Stimulated activated memory B cell treated with anti-CD40 and anti-IgM and Interleukin-4, amounts not matched to agents 10 μg/mL and 1 μg/mL and 100 μg/mL, for 72 hours (primary cell): ENCODE data around the gene ACTN4.
A peak's percentile ranks its signal among the peaks of the same experiment; 100 is the strongest.

ENCODE experiments used
- ATAC-seq: fragments of 150-1000 bp; cut with Tn5 transposase; 2 replicates; pipeline ENCODE4 v1.10.0; 2021
- H3K27ac Mint-ChIP-seq: one replicate; pipeline ENCODE4 v1.8.0; 2022; ENCODE audit warnings: mild to moderate bottlenecking, mixed read lengths
- H3K27me3 Mint-ChIP-seq: one replicate; pipeline ENCODE4 v1.8.0; 2022; ENCODE audit warnings: mixed read lengths
- H3K36me3 Mint-ChIP-seq: one replicate; pipeline ENCODE4 v1.8.0; 2022; ENCODE audit warnings: mixed read lengths
- H3K4me1 Mint-ChIP-seq: one replicate; pipeline ENCODE4 v1.8.0; 2022; ENCODE audit warnings: mixed read lengths
- H3K4me3 Mint-ChIP-seq: one replicate; pipeline ENCODE4 v1.8.0; 2022; ENCODE audit warnings: mild to moderate bottlenecking, moderate library complexity, mixed read lengths
- H3K9me3 Mint-ChIP-seq: one replicate; pipeline ENCODE4 v1.8.0; 2022; ENCODE audit warnings: mixed read lengths

ACTN4 gene

DNA sequence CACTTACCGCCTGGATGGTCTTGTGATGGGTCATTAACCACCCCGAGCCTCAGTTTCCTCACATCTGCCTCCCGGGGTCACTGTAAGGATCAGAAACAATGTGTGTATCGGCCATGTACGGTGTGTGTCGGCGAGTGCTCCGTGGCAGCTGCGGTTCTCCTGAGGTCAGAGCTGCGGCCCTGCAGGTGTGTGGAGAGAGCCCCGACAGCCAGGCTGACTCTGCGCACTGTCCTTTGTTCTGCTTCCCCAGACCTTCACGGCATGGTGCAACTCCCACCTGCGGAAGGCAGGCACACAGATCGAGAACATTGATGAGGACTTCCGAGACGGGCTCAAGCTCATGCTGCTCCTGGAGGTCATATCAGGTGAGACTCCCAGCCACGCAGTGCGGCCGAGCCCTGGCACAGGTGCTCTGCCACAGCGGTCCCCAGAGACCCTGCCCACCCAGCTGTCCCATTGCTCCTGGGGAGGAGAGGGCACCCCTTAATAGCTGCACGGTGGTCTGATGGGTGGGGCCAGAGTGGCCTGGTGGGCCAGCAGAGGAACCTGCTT, 53.0 kb downstream of the ACTN4 start:
- peaks cover 19% of the 10 kb centered on the region for H3K36me3 Mint-ChIP-seq
- H3K4me3 Mint-ChIP-seq, result no peak overlapping the region
- H3K4me1 Mint-ChIP-seq, result peaks cover 47% of the 10 kb centered on the region
- ATAC-seq, result no peak
- H3K9me3 Mint-ChIP-seq, result no peaks in the 10 kb centered on the region
- H3K27ac Mint-ChIP-seq, result peak overlapping the region; percentile 44
- no peaks in the 10 kb centered on the region for H3K27me3 Mint-ChIP-seq

DNA sequence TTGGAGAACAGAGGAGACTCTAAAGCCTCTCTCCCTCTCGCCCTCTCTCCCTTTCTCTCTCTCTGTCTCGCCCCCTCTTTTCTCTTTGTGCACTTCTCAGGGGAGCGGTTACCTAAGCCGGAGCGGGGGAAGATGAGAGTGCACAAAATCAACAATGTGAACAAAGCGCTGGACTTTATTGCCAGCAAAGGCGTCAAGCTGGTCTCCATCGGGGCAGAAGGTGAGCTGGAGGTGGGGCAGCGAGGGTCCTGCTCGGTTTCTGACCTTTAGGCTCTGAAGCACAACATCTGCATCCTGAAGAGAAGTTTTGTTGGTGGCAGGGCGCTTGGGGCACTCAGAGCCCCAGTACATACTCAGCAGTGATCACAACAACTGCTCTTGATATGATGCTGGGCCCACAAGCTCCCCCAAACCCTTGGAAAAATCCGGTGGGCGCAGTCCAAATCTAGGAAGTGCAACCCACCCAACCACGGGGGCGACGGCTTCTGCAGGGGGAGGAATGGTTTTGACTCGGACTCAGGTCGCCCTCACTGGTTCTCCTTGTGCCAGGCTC, 53.5 kb downstream of the ACTN4 start:
- Mint-ChIP-seq H3K27ac (no peak overlapping the region), H3K4me3 (no peak overlapping the region), H3K36me3 (peaks cover 23% of the 10 kb centered on the region), H3K9me3 (no peaks in the 10 kb centered on the region), H3K27me3 (no peaks in the 10 kb centered on the region), H3K4me1 (peaks cover 42% of the 10 kb centered on the region)
- no peak for ATAC-seq

DNA sequence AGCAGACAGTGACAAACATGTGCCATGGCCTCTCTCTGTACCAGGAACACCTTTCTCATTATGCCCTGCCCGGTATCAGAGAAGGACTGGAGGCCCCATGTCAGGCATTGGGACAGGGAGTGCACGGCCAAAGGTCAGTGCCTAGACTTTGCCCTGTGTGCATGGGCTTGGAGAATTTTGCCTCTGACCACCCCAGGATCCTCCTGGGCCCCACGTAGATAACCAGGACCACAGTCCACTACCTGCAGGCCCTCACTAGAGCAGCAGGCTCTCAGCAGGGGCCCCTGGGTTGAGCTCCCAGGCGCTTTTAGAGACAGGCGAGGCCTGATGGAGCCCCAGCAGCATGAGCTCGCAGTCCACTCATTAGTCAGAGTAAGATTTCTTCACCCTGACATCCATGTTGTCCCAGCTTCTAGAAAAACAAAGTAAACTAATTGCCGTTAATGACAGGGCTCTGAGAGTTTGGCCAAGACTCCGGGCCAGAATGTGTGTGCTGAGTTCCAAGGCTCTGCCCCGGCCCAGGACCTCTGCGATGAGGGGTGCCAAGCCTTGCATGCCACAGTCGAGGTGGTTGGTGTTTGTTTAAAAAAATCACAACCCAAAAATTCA, 54.1 kb downstream of the ACTN4 start:
- H3K9me3 Mint-ChIP-seq, result no peaks in the 10 kb centered on the region
- H3K4me3 Mint-ChIP-seq, result no peak overlapping the region
- H3K4me1 Mint-ChIP-seq, result peaks cover 36% of the 10 kb centered on the region
- peaks cover 28% of the 10 kb centered on the region for H3K36me3 Mint-ChIP-seq
- H3K27me3 Mint-ChIP-seq, result no peaks in the 10 kb centered on the region
- ATAC-seq, result no peak
- H3K27ac Mint-ChIP-seq, result no peak overlapping the region

DNA sequence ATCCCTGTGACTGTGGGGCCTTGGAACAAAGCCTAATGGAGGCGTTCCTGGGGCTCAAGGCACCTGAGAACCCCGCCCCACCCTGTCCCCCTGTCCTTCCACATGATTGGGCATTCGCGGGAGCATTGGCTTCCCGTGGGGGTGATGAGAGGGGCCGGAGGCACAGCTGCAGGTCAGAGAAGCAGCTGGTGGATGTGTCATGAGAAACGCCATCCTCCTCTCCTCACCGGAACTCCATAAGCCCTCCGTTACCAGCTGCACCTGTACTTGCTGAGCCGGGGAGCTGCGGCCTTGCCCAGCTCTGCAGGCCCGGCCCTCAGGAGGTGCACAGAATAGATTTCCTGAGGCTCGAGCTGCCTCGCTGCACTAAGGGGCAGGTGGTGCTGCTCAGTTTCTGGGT, 54.8 kb downstream of the ACTN4 start:
- no peak overlapping the region for H3K27ac Mint-ChIP-seq
- no peaks in the 10 kb centered on the region for H3K27me3 Mint-ChIP-seq
- H3K36me3 Mint-ChIP-seq, result peaks cover 35% of the 10 kb centered on the region
- H3K4me1 Mint-ChIP-seq, result peaks cover 30% of the 10 kb centered on the region
- ATAC-seq, result no peak
- H3K4me3 Mint-ChIP-seq, result no peak overlapping the region
- H3K9me3 Mint-ChIP-seq, result no peaks in the 10 kb centered on the region

DNA sequence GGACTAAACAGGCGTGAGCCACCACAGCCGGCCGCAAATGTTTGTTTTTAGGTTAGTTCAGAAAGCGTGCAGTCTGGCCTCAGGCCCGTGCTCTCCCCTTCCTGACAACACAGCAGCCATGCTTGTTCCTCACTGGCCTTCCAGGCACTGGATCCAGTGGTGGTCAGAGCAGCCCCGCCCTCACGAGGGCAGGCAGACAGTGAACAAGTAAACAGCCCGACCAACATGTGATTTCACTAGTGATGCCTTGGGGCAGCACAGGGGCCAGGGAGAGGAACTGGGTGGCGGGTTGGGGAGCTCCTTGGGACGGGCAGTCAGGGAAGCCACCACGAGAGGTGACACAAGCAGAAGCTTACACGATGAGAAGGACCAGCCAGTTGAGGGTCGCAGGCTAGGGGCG, 56.1 kb downstream of the ACTN4 start:
- peak overlapping the region; percentile 22 for H3K27ac Mint-ChIP-seq
- no peaks in the 10 kb centered on the region for H3K9me3 Mint-ChIP-seq
- H3K36me3 Mint-ChIP-seq, result peaks cover 43% of the 10 kb centered on the region
- H3K4me1 Mint-ChIP-seq, result peaks cover 19% of the 10 kb centered on the region
- no peak for ATAC-seq
- H3K4me3 Mint-ChIP-seq, result no peak overlapping the region
- no peaks in the 10 kb centered on the region for H3K27me3 Mint-ChIP-seq

DNA sequence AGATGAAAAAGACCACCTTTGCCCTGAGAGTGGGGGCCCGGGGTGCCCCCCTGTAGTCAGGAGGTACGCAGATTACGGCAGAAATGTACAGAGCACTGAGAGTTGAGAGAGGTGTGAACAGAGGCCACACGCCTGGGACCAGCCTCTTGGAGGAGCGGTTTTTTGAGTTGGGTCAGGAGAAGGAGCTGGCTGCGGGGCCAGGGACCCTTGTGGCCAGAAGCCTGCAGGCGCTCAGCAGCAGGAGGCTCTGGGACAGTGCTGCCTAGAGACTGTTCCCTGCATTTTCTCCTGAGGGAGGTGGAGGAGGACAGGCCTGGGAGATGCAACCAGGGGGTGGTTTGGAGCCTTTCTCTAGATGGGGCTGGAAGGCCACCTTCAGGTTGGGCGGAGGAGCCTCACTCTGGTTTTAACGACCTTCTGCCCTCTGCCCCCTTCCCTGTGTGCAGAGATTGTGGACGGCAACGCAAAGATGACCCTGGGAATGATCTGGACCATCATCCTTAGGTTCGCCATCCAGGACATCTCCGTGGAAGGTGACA, 57.1 kb downstream of the ACTN4 start:
- Mint-ChIP-seq H3K36me3 (peaks cover 45% of the 10 kb centered on the region), H3K27me3 (no peaks in the 10 kb centered on the region), H3K9me3 (no peaks in the 10 kb centered on the region), H3K4me1 (peaks cover 9% of the 10 kb centered on the region), H3K27ac (peak overlapping the region; percentile 22), H3K4me3 (no peak overlapping the region)
- no peak for ATAC-seq

DNA sequence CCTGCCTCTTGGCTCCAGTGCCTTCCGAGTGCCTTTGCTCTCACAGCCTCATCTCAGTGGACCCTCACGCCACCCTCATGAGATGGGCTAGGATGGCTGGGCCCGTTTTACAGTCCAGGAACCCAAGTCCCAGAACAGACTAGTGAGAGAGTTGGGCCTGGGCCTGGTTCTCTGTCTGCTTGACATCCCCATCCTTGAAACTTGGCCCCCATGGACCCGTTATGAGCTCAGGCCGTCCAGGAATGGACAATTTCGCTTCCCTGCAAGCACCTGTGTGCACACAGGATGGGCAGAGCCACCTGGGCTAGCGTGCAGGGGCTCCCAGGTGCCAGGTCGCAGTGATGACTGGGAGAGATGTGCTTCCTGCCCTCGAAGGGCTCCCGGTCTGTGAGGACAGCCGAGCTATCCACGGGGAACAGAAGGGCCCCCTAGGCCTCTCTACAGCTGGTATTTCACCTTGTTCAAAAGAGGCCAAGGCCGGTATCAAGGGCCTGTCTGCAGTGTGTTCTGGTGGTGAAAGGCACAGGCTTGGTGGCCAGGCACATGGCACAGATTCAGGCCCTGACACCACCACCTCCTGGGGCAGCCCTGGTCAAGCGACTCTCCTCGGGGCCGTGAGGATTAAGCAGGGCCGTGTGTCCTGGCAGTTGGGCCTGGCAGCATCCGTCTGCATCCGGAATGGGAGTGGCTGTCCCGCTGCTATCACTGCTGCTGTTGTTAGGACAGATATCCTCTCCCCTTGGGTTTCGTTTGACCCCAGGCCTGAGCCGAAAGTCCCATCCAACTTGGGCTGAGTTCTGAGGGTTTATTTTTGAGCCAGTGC, 58.0 kb downstream of the ACTN4 start:
- no peaks in the 10 kb centered on the region for H3K9me3 Mint-ChIP-seq

DNA sequence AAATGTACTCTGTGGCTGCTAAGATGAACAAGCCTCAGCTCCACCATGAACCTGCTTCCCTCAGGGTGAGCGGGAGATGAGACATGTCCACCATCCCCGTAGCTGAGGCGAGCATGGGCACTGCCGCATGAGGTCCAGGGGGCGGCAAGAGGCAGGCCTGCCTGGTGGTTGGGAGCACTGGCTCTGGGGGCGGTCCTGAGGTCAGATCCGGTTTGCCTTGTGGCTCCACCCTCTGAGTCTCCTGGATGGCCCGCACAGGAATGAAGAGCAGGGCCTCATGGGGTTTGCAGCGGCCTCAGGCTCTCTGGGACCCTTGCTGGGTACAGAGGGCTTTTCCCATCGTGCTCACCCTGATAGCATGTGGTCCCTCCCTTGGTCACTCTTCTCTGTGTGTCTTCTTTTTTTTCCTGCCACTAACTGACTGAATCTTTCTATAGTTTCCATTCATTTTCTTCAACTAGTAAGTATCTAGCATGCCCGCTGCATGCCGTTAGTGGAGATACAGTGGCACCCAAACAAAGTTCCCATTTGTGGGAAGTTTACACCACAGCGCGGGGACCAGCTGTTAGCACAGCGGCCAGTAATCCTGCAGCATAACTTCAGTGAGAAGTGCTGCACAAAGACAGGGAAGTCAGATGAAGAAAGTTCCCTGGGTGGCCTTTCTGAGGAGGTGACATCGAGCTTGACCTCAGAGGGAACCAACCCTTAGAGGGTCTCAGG, 59.5 kb downstream of the ACTN4 start:
- no peak overlapping the region for H3K4me3 Mint-ChIP-seq
- no peaks in the 10 kb centered on the region for H3K9me3 Mint-ChIP-seq
- ATAC-seq, result no peak
- peaks cover 58% of the 10 kb centered on the region for H3K36me3 Mint-ChIP-seq
- peaks cover 6% of the 10 kb centered on the region for H3K4me1 Mint-ChIP-seq
- H3K27ac Mint-ChIP-seq, result no peak overlapping the region
- H3K27me3 Mint-ChIP-seq, result no peaks in the 10 kb centered on the region

More for the DNA sequence above, 58.0 kb downstream of the ACTN4 start:
- Mint-ChIP-seq H3K27ac (no peak overlapping the region), H3K4me1 (peaks cover 6% of the 10 kb centered on the region), H3K4me3 (no peak overlapping the region), H3K36me3 (peaks cover 49% of the 10 kb centered on the region), H3K27me3 (no peaks in the 10 kb centered on the region)
- ATAC-seq, result no peak

DNA sequence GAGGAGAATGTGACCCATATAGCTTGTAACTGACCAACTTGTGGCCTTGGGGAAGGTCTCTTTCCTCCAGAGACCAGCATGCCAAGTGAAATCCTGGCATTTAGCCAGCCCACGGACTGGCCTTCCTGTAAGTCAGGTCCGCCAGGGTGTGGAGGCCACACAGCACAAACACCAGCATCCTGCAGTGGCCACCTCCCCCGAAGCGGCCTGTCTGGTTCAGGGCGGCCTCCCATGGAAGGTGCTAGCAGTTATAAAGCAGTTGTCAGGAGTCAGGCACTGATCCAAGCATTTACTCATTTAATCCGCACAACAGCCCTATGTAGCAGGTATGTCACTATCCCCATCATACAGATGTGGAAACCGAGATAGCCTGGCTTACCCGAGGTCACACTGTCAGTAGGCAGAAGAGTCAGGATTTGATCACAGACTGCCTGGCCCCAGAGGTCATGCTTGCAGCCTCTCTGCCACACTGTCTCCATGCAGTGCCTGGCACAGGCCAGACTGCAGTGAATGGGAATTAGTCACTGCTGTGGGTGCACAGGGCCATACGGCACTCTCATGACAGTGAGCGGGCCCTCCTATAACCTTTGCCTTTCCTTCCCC, 60.2 kb downstream of the ACTN4 start:
- no peaks in the 10 kb centered on the region for H3K9me3 Mint-ChIP-seq
- ATAC-seq, result no peak
- peak overlapping the region; percentile 69 for H3K27ac Mint-ChIP-seq
- peaks cover 6% of the 10 kb centered on the region for H3K4me1 Mint-ChIP-seq
- peaks cover 59% of the 10 kb centered on the region for H3K36me3 Mint-ChIP-seq
- H3K27me3 Mint-ChIP-seq, result no peaks in the 10 kb centered on the region
- H3K4me3 Mint-ChIP-seq, result no peak overlapping the region

DNA sequence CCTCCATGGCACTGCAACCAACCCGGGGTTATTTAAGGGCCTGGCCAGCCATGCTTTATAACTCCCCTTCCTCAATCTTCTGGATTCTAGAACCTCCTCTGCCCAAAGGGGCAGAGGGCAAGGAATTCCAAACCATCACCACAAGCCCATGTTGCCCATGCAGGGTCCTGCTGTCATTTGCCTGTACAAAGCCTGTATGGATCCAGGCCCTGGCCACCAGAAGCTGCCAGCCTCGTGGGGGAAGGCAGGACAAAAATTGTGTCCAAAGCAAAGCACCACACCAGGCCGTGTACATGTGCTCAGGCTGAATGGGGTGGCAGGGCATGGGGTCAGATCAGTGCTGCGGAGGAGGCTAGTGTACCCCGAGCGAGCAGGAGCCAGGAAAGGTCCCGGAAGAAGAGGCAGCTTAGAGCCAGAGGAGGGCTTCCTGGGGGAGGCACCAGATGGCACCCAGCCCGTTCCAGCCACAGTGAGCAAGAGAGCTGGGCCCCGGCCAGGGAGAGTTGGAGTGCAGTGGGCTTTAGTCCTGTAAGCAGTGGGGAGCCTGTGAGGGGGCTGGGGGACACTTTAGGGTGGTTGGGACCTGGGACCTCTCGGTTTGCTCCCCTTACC, 61.1 kb downstream of the ACTN4 start:
- Mint-ChIP-seq H3K27me3 (no peaks in the 10 kb centered on the region), H3K36me3 (peaks cover 59% of the 10 kb centered on the region), H3K4me1 (peaks cover 5% of the 10 kb centered on the region), H3K9me3 (no peaks in the 10 kb centered on the region), H3K27ac (peak overlapping the region; percentile 69), H3K4me3 (no peak overlapping the region)
- ATAC-seq, result no peak

DNA sequence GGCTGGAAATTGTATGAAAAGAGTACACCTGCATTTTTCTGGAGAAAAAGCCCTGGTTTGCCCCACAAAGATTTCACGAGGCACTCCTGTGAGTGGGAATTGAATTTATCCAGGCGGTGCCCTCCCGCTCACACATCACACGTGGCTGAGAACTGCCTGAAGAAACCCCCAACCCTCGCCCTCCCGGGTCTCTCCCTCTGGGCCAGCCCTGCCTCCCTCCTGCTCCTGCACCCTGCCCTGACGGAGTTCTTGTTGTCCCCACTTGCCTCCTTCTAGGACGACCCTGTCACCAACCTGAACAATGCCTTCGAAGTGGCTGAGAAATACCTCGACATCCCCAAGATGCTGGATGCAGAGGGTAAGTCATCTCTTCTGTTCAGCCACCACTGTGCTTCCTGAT, 61.7 kb downstream of the ACTN4 start:
- Mint-ChIP-seq H3K27ac (no peak overlapping the region), H3K4me1 (no peaks in the 10 kb centered on the region), H3K9me3 (no peaks in the 10 kb centered on the region), H3K4me3 (no peak overlapping the region), H3K36me3 (peaks cover 59% of the 10 kb centered on the region), H3K27me3 (no peaks in the 10 kb centered on the region)
- no peak for ATAC-seq

DNA sequence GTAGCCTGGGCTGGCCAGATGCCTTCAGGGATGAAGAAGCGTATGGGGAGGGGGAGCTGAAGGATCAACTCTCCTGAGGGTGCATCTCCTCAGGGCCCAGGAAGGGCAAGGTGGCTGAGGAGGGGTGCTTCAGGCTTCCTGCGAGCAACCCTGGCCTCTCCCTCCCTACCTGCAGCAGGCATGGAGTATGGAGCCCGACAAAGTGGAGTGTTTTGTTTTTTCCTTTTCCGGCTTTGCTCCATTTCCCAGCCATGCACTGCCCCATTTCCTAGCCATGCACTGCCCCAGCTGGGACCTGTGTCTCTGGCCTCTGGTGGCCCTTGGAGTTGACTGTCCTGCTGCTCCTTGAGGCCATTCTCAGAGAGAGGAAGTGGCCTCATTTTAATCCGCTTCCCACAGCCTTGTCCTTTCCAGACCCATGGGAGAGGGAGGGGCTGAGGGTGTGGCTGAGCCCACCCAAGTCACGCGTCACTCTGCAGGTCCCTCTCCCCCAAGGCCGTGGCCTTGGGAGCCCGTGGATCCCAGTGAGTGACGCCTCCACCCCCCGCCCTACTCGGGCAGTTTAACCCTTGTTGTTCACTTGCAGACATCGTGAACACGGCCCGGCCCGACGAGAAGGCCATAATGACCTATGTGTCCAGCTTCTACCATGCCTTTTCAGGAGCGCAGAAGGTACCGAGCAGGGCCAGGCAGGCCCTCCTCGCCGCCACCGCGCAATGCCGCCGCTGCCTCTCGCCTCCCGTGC, 62.4 kb downstream of the ACTN4 start:
- Mint-ChIP-seq H3K27ac (no peak overlapping the region), H3K36me3 (peaks cover 61% of the 10 kb centered on the region), H3K9me3 (no peaks in the 10 kb centered on the region), H3K4me1 (no peaks in the 10 kb centered on the region), H3K27me3 (no peaks in the 10 kb centered on the region), H3K4me3 (no peak overlapping the region)
- no peak for ATAC-seq

DNA sequence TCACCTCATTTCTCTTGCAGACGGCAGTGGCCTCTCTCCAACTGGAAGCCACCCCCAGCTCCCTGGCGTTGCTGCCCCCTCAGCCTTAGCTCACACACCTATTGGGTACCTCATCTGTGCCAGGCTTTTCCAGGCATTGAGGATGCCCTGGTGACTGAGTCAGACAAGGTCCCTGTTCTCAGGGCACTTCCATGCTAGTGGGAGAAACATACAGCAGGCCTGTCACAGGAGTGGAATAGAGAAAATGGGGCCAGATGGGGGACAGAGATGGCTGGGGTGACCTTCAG, 62.9 kb downstream of the ACTN4 start:
- no peak overlapping the region for H3K4me3 Mint-ChIP-seq
- no peaks in the 10 kb centered on the region for H3K9me3 Mint-ChIP-seq
- H3K27me3 Mint-ChIP-seq, result no peaks in the 10 kb centered on the region
- H3K27ac Mint-ChIP-seq, result no peak overlapping the region
- peaks cover 61% of the 10 kb centered on the region for H3K36me3 Mint-ChIP-seq
- H3K4me1 Mint-ChIP-seq, result no peaks in the 10 kb centered on the region
- ATAC-seq, result no peak
